Coronary artery (tissue), 2 donors: ENCODE data around the gene SPINK5.
"Not testable (repeated sequence)": the region's sequence is repeated elsewhere in the genome, so short reads cannot be mapped to it uniquely, and the experiment has no call there.

Experiments used
- DNase-seq: peaks from one replicate; pipeline ENCODE4 v3.0.0-alpha.2; 2017; ENCODE audit warnings: low spot score
- H3K27ac ChIP-seq, 2 donors: fragments of 200-600 bp; sonication (generic); one replicate each; pipeline ENCODE4 v1.5.1; 2016 to 2019
- H3K4me3 ChIP-seq: fragments of 200-600 bp; sonication (generic); 2 replicates; pipeline ENCODE4 v1.5.1; 2016; ENCODE audit warnings: mild to moderate bottlenecking, moderate library complexity
- TF ChIP-seq, protein P1 (sequence below): fragments of 200-600 bp; sonication (generic); IDR thresholded peaks from one replicate; pipeline ENCODE4 v1.5.1; 2019; ENCODE audit warnings: antibody characterized with exemption

SPINK5 gene

DNA sequence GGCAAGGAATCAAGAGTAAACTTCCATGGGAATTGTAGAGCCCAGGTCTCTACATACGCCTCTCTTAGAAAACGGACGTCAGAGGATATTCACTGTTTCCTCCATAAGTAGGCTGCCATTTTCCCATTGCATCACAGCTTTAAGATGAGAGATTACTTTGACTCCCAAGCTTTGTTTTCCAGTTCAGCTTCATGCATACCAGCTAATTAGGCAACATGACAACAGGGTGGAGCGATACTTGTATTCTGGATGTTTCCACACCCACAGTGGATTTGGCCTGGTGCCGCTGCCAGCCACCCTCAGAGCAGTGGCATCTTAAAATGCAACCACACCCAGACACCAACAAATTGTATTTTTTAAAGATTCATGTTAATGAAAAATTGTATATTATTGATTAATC, 20.9 kb upstream of the SPINK5 start:
- Histone ChIP-seq H3K27ac (no peak overlapping the region), H3K4me3 (no peak overlapping the region)
- no peak for DNase-seq
- TF ChIP-seq, protein P1, sequence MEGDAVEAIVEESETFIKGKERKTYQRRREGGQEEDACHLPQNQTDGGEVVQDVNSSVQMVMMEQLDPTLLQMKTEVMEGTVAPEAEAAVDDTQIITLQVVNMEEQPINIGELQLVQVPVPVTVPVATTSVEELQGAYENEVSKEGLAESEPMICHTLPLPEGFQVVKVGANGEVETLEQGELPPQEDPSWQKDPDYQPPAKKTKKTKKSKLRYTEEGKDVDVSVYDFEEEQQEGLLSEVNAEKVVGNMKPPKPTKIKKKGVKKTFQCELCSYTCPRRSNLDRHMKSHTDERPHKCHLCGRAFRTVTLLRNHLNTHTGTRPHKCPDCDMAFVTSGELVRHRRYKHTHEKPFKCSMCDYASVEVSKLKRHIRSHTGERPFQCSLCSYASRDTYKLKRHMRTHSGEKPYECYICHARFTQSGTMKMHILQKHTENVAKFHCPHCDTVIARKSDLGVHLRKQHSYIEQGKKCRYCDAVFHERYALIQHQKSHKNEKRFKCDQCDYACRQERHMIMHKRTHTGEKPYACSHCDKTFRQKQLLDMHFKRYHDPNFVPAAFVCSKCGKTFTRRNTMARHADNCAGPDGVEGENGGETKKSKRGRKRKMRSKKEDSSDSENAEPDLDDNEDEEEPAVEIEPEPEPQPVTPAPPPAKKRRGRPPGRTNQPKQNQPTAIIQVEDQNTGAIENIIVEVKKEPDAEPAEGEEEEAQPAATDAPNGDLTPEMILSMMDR, result no peak

DNA sequence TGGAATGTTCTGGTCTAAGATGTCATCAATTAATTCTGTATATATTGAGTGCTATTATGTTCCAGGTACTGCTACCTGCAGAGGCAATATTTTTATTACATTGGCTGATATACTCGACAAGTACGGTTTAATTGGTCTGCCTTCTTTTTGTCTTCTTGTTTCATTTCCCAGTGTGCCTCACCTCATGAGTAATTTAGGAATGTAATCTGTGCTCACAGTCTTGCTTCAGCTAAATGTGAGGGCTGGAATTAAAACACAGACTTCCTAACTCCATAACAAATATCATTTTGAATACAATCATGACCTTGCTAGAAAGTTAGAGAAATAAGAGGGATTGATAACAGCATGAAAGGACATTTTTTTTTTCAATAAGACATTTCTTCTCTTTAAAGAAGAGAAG, 20.1 kb upstream of the SPINK5 start:
- Histone ChIP-seq H3K27ac (no peak overlapping the region), H3K4me3 (no peak overlapping the region)
- TF ChIP-seq, protein P1, result no peak
- no peak for DNase-seq

DNA sequence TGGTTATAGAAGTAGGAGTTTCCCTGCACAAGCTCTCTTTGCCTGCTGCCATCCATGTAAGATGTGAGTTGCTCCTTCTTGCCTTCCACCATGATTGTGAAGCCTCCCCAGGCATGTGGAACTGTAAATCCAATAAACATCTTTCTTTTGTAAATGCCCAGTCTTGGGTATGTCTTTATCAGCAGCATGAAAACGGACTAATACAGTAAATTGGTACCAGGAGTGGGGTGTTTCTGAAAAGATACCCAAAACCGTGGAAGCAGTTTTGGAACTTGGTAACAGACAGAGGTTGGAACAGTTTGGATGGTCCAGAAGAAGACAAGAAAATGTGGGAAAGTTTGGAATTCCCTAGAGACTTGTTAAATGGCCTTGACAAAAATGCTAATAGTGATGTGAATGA, 8.6 kb upstream of the SPINK5 start:
- H3K4me3 ChIP-seq, H3K27ac ChIP-seq, DNase-seq: not testable (repeated sequence)

DNA sequence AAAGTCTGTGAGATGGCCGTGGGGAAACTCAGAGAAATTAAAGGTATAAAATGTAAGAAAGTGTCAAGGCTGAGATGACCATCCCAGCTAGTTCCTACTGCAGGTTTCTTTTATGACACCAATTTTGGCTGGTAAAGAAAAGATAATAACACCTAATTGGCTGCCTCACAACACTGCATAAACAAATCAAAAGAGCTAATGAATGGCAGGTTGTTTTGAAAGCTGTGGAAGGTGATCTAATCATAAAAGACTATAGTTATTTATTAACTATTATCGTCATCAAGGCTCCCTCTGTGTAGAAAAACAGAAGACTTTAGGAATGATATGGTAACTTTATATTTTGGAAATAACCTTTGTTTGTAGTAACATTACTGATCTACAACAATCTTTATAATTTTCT, 3.5 kb upstream of the SPINK5 start:
- H3K27ac ChIP-seq, result no peak overlapping the region
- no peak overlapping the region for H3K4me3 ChIP-seq
- TF ChIP-seq, protein P1, result no peak
- DNase-seq, result no peak

DNA sequence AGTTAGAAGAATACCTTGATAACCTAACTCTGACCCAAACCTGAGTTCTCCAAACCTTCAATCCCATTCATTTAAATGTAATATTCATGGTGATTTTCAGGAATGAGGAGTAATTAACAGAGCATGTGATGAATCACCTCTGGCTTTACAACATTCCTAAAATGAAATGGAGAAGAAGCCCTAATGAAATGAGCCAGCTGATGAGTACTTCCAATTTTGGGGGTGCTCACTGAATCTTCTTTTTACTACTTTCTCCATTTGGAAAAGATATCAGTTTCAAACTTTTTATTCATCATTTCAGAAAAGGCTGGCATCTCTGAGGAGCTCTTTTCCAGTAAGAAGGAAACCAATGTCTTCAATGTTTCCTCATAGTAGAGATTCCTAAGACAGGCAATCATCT, 2.9 kb upstream of the SPINK5 start:
- TF ChIP-seq, protein P1, result no peak
- Histone ChIP-seq H3K27ac (no peak overlapping the region), H3K4me3 (no peak overlapping the region)
- DNase-seq, result no peak

DNA sequence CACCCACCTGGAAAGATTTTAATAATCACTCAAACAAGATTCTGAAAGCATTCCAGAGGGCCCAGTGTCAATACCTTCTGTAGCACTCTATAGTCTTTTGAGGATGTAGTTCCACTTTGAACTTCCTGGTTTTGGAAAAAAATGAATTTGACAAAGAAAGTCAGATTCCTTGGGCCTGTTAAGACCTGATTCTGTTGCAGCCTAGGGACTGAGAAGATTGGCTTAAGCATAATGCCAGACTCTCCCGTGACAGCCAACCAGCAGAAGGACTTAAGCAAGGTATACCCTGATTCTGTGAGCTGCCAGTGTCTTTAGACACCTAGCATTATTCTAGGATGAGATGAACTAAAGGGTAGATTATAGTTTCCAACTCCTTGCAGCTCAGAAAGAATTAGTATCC, 6.8 kb downstream of the SPINK5 start:
- H3K4me3 ChIP-seq, result no peak overlapping the region
- DNase-seq, result no peak
- no peak overlapping the region for H3K27ac ChIP-seq
- TF ChIP-seq, protein P1, result no peak

DNA sequence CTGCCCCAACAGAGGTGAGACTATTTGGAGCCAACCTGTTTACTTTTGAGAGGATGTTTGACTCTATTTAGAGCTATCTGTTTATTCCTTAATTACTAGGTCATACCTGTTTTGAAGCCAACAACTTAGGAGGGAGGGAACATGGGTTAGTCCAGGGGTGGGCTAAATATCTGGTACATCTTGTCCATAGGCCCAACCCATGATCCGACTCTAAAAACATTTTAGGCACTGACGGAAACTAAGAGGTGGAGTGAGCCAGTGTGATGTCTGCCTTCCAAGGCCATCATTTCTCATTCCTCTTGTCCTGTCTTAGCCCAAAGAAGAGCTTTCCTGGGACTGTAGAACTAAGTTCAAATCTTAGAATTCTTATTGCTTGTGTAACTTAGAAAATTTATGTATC, 8.4 kb downstream of the SPINK5 start:
- H3K27ac ChIP-seq, result no peak overlapping the region
- DNase-seq, result no peak
- TF ChIP-seq, protein P1, result no peak
- no peak overlapping the region for H3K4me3 ChIP-seq

DNA sequence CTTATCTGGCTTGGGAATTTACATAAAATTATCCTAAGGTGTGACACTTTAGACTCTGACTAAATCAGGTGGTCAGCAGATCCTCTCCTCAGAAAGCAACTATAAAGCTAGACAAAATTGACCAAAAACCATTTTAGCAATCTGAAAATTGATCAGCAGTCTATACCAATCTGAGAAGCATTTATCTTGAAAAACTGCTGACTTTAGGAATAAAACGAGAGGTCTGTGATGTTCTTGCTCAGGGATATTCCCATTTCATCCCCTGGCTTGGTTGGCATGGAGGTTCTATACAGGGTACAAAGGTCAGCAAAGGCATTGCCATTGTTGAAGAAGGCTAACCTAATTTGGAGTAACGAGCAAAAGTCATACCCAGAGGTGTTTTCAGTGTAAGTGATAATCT, 11.7 kb downstream of the SPINK5 start:
- no peak for DNase-seq
- Histone ChIP-seq H3K4me3 (no peak overlapping the region), H3K27ac (no peak overlapping the region)
- TF ChIP-seq, protein P1, result no peak
